IMR-90 (cell line): ENCODE measurements around the gene ANGPTL1. TPM values are rescaled to one million over a fixed set of nuclear protein-coding genes. Genes with fewer than 3 reads are reported as not detected.

Experiments
- ATAC-seq: fragments of 200-7000 bp; cut with Tn5 transposase; 2 replicates; pipeline ENCODE4 v1.9.1; 2020; ENCODE audit warnings: low read depth, mild to moderate bottlenecking, moderate library complexity
- BruUV-seq: library from RNA; stranded (reverse); fragments of 400-500 nt; replicated peaks from 2 replicates; lab custom pipeline; 2021; lab: Mats Ljungman, UMichigan
- CTCF ChIA-PET: fragments of 300-600 bp; formaldehyde crosslinking; extraction: SDS; loops from one replicate; lab custom pipeline; 2021; ENCODE audit warnings: antibody characterized with exemption; lab: Yijun Ruan, JAX
- POLR2A ChIA-PET: fragments of 300-600 bp; sonication (Branson Sonifier 250); formaldehyde crosslinking; loops from one replicate; lab custom pipeline; 2022; ENCODE audit warnings: antibody characterized with exemption; ENCODE audit not compliant: unreplicated experiment; lab: Charles Lee
- DNase-seq: peaks from one replicate; pipeline ENCODE4 v3.0.0; 2013
- H2AFZ ChIP-seq: replicated peaks from 2 replicates; pipeline ENCODE3; 2013; ENCODE audit warnings: low read length, mild to moderate bottlenecking; ENCODE audit not compliant: poor library complexity
- H2AK5ac ChIP-seq: 2 replicates; pipeline ENCODE4 v1.6.1; 2013; ENCODE audit warnings: low read depth, low read length, inconsistent platforms
- H2AK9ac ChIP-seq: replicated peaks from 2 replicates; pipeline ENCODE3; 2013; ENCODE audit warnings: mild to moderate bottlenecking, low read depth, low read length, moderate library complexity; ENCODE audit not compliant: poor library complexity
- H2BK120ac ChIP-seq: 2 replicates; pipeline ENCODE4 v1.6.1; 2013; ENCODE audit warnings: low read depth, low read length, inconsistent platforms
- H2BK15ac ChIP-seq: 3 replicates; pipeline ENCODE4 v1.6.1; 2013; ENCODE audit warnings: low read depth, low read length, inconsistent platforms
- H2BK20ac ChIP-seq: 2 replicates; pipeline ENCODE4 v1.6.1; 2013; ENCODE audit warnings: low read depth, mild to moderate bottlenecking, inconsistent platforms, low read length, moderate library complexity
- H2BK5ac ChIP-seq: 2 replicates; pipeline ENCODE4 v1.6.1; 2013; ENCODE audit warnings: mild to moderate bottlenecking, low read depth, low read length, inconsistent platforms; ENCODE audit not compliant: poor library complexity, severe bottlenecking
- H3K14ac ChIP-seq: replicated peaks from 2 replicates; pipeline ENCODE4 v1.6.1; 2013; ENCODE audit warnings: low read depth, low read length, inconsistent platforms
- H3K18ac ChIP-seq: 2 replicates; pipeline ENCODE4 v1.6.1; 2013; ENCODE audit warnings: low read depth, low read length, control low read depth
- H3K23ac ChIP-seq: 2 replicates; pipeline ENCODE4 v1.6.1; 2013; ENCODE audit warnings: low read depth, low read length, inconsistent platforms
- H3K27ac ChIP-seq: 2 replicates; pipeline ENCODE4 v1.5.1; 2013; ENCODE audit warnings: mild to moderate bottlenecking, control low read depth, low read length; ENCODE audit not compliant: insufficient read depth
- H3K27me3 ChIP-seq: 2 replicates; pipeline ENCODE4 v1.6.1; 2013; ENCODE audit warnings: low read length; ENCODE audit not compliant: control insufficient read depth, insufficient read depth
- H3K36me3 ChIP-seq: 2 replicates; pipeline ENCODE4 v1.6.1; 2013; ENCODE audit warnings: low read length, mixed read lengths; ENCODE audit not compliant: control insufficient read depth, insufficient read depth
- H3K4ac ChIP-seq: 2 replicates; pipeline ENCODE4 v1.6.1; 2013; ENCODE audit warnings: low read depth, low read length, inconsistent platforms
- H3K4me1 ChIP-seq: 2 replicates; pipeline ENCODE4 v1.6.1; 2013; ENCODE audit warnings: low read length, mixed read lengths; ENCODE audit not compliant: control insufficient read depth, insufficient read depth
- H3K4me2 ChIP-seq: 2 replicates; pipeline ENCODE4 v1.6.1; 2013; ENCODE audit warnings: low read depth, mild to moderate bottlenecking, control low read depth, low read length, moderate library complexity
- H3K4me3 ChIP-seq: 2 replicates; pipeline ENCODE4 v1.5.1; 2013; ENCODE audit warnings: low read depth, mild to moderate bottlenecking, control low read depth, low read length, moderate library complexity; ENCODE audit not compliant: insufficient read depth
- H3K56ac ChIP-seq: 2 replicates; pipeline ENCODE4 v1.6.1; 2013; ENCODE audit warnings: low read length, inconsistent platforms; ENCODE audit not compliant: insufficient read depth; ENCODE audit errors: extremely low read depth
- H3K79me1 ChIP-seq, 2 experiments: 2 replicates each; pipeline ENCODE4 v1.6.1; 2013; ENCODE audit warnings: low read length in 2 of 2, inconsistent platforms in 1 of 2, low read depth in 1 of 2
- H3K9ac ChIP-seq: 2 replicates; pipeline ENCODE4 v1.6.1; 2013; ENCODE audit warnings: low read depth, low read length, control low read depth
- H3K9me1 ChIP-seq: 2 replicates; pipeline ENCODE4 v1.6.1; 2013; ENCODE audit warnings: low read length, inconsistent platforms; ENCODE audit not compliant: insufficient read depth
- H3K9me3 ChIP-seq: 2 replicates; pipeline ENCODE4 v1.6.1; 2013; ENCODE audit warnings: low read length; ENCODE audit not compliant: control insufficient read depth, insufficient read depth
- H4K20me1 ChIP-seq: 2 replicates; pipeline ENCODE4 v1.6.1; 2013; ENCODE audit warnings: low read length, inconsistent platforms; ENCODE audit not compliant: insufficient read depth
- H4K5ac ChIP-seq: 2 replicates; pipeline ENCODE4 v1.6.1; 2013; ENCODE audit warnings: mild to moderate bottlenecking, low read depth, low read length, control low read depth
- H4K8ac ChIP-seq, 2 experiments: 2 replicates each; pipeline ENCODE4 v1.6.1; 2013; ENCODE audit warnings: low read depth in 2 of 2, low read length in 2 of 2, control low read depth in 1 of 2, inconsistent platforms in 1 of 2
- H4K91ac ChIP-seq: 2 replicates; pipeline ENCODE4 v1.6.1; 2013; ENCODE audit warnings: low read depth, low read length, inconsistent platforms; ENCODE audit not compliant: insufficient read depth
- BHLHE40 ChIP-seq: fragments of 150-350 bp; IDR thresholded peaks from 2 replicates; pipeline ENCODE4 v1.6.1; 2016; ENCODE audit warnings: mild to moderate bottlenecking, low read depth, low read length
- CEBPB ChIP-seq: IDR thresholded peaks from 2 replicates; pipeline ENCODE4 v1.6.1; 2012; ENCODE audit warnings: low read depth, low read length, improper control_type of control experiment
- CHD1 ChIP-seq: IDR thresholded peaks from 2 replicates; pipeline ENCODE4 v1.6.1; 2012; ENCODE audit warnings: low read depth, low read length, improper control_type of control experiment
- CTCF ChIP-seq: conservative IDR thresholded peaks from 2 replicates; pipeline ENCODE4 v1.5.1; 2012; ENCODE audit warnings: mild to moderate bottlenecking, low read depth, low read length, improper control_type of control experiment
- ELK1 ChIP-seq: fragments of 150-350 bp; IDR thresholded peaks from 2 replicates; pipeline ENCODE4 v1.6.1; 2016; ENCODE audit warnings: low read depth, mild to moderate bottlenecking, low read length, moderate library complexity, borderline replicate concordance
- FOS ChIP-seq: fragments of 150-350 bp; IDR thresholded peaks from 2 replicates; pipeline ENCODE4 v1.6.1; 2016; ENCODE audit warnings: low read depth, low read length
- MAFK ChIP-seq: IDR thresholded peaks from 2 replicates; pipeline ENCODE4 v1.6.1; 2012; ENCODE audit warnings: low read depth, low read length, improper control_type of control experiment
- MAZ ChIP-seq: IDR thresholded peaks from 2 replicates; pipeline ENCODE4 v1.6.1; 2012; ENCODE audit warnings: low read depth, mild to moderate bottlenecking, low read length, improper control_type of control experiment, moderate library complexity, borderline replicate concordance
- MXI1 ChIP-seq: IDR thresholded peaks from 2 replicates; pipeline ENCODE4 v1.6.1; 2012; ENCODE audit warnings: low read depth, mild to moderate bottlenecking, low read length, moderate library complexity, borderline replicate concordance
- NFE2L2 ChIP-seq: fragments of 150-350 bp; IDR thresholded peaks from 2 replicates; pipeline ENCODE4 v1.6.1; 2016; ENCODE audit warnings: low read depth, mild to moderate bottlenecking, low read length
- POLR2A ChIP-seq: IDR thresholded peaks from 2 replicates; pipeline ENCODE4 v1.6.1; 2012; ENCODE audit warnings: mild to moderate bottlenecking, low read depth, low read length
- RAD21 ChIP-seq: IDR thresholded peaks from 2 replicates; pipeline ENCODE4 v1.6.1; 2012; ENCODE audit warnings: low read length, improper control_type of control experiment
- RCOR1 ChIP-seq: IDR thresholded peaks from 2 replicates; pipeline ENCODE4 v1.6.1; 2012; ENCODE audit warnings: mild to moderate bottlenecking, low read length, improper control_type of control experiment; ENCODE audit not compliant: insufficient replicate concordance
- RFX5 ChIP-seq: IDR thresholded peaks from 2 replicates; pipeline ENCODE4 v1.8.0; 2012; ENCODE audit warnings: low read depth, mild to moderate bottlenecking, low read length, moderate library complexity
- SMC3 ChIP-seq: fragments of 150-350 bp; IDR thresholded peaks from 2 replicates; pipeline ENCODE4 v1.6.1; 2016; ENCODE audit warnings: low read depth, mild to moderate bottlenecking, antibody characterized with exemption, low read length, moderate library complexity
- USF2 ChIP-seq: fragments of 150-350 bp; IDR thresholded peaks from 2 replicates; pipeline ENCODE4 v1.6.1; 2017; ENCODE audit warnings: mild to moderate bottlenecking, antibody characterized with exemption, low read length, low read depth
- WGBS, 2 experiments: methylation state at CpG; one replicate each; pipeline versions ENCODE4 v1.1.5 to v1.1.7; 2013; ENCODE audit warnings: missing lambda C conversion rate in 2 of 2; ENCODE audit not compliant: insufficient read length in 1 of 2; ENCODE audit errors: extremely low coverage in 2 of 2; 5-methylcytosine and 5-hydroxymethylcytosine counted together
- dilution Hi-C: fragments of 300-500 bp; cut with HindIII; formaldehyde crosslinking; loops from one replicate; pipeline ENCODE4 v1.14.3; 2018; ENCODE audit warnings: low sequenced_read_pairs; ENCODE audit not compliant: unreplicated experiment
- in situ Hi-C: fragments of 300-500 bp; cut with MboI; formaldehyde crosslinking; loops from 3 replicates; pipeline ENCODE4 v1.14.3; 2019; ENCODE audit warnings: low sequenced_read_pairs, inconsistent platforms, mixed read lengths
- intact Hi-C: fragments of 100-400 bp; cut with micrococcal nuclease; formaldehyde crosslinking; loops from 2 replicates; pipeline ENCODE4 v1.10.0; 2022
- polyA plus RNA-seq, 3 experiments: library from polyadenylated mRNA; depleted of rRNA; stranded (reverse); fragments of >200 nt; gene quantifications; 2 replicates each; pipeline ENCODE4 v1.2.3, GENCODE V29; 2012; ENCODE audit warnings: low replicate concordance in 1 of 3
- total RNA-seq: library from RNA; depleted of rRNA; stranded (reverse); fragments of >200 nt; gene quantifications from 2 replicates; pipeline ENCODE4 v1.2.3, GENCODE V29; 2012

The ANGPTL1 gene
- total and polyA plus RNA-seq, 2 of the 4 experiments (the other 2 are of a cell fraction) = under 0.01 to 0.03 TPM

DNA sequence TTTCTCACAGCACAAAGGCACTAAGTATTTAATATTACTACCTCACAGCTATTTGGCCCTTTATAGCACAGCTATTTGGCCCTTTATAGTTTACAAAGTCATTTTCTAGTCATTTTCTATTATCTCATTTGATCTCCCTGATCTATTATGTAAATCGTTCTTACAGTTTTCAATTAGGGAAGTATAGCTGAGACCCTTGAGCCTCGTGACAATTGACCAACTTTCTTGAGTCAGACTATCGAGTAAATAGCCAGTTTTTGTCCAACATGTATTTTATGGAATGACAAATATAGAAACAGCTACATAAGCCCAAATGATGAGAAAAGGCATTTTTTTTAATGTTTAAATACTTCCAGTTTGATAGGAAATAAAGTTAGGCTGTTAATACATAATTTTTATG is 7.0 kb upstream of the ANGPTL1 start:
- Histone ChIP-seq H3K79me1 (no peaks in the 10 kb centered on the region), H3K9me3 (no peaks in the 10 kb centered on the region), H3K18ac (no peak overlapping the region), H4K5ac (no peak overlapping the region), H2AK9ac (no peak overlapping the region), H3K27me3 (no peaks in the 10 kb centered on the region), H3K4me2 (no peak overlapping the region), H4K8ac (no peak overlapping the region), H2BK15ac (no peak overlapping the region), H2BK120ac (no peak overlapping the region), H3K56ac (no peak overlapping the region), H3K9me1 (no peaks in the 10 kb centered on the region; the same call in 1 of the 2 replicates), H2BK20ac (no peak overlapping the region), H3K14ac (no peak overlapping the region), H3K36me3 (peaks cover 9% of the 10 kb centered on the region), H3K4ac (no peak overlapping the region), H2BK5ac (no peak overlapping the region), H4K91ac (no peak overlapping the region), H3K9ac (no peak overlapping the region), H3K4me3 (no peak overlapping the region), H4K20me1 (no peaks in the 10 kb centered on the region), H2AK5ac (no peak overlapping the region), H3K27ac (no peak overlapping the region), H3K23ac (no peak overlapping the region), H2AFZ (no peak overlapping the region), H3K4me1 (no peaks in the 10 kb centered on the region; the same call in 1 of the 2 replicates)
- in situ Hi-C loops = no loop called here
- POLR2A ChIA-PET = no interaction called here
- no CpG with 5 or more reads among the region's 3 CpGs for WGBS, 2 experiments
- DNase-seq (no peak), ATAC-seq (no peak)
- no TSS peak for BruUV-seq
- dilution Hi-C loops = no loop called here
- CTCF ChIA-PET = no interaction called here
- intact Hi-C loops = no loop called here
- TF ChIP-seq RCOR1 (no peak), CEBPB (no peak), RAD21 (no peak), RFX5 (no peak), CTCF (no peak), NFE2L2 (no peak), BHLHE40 (no peak), MAFK (no peak), POLR2A (no peak), USF2 (no peak), MAZ (no peak), SMC3 (no peak), ELK1 (no peak), MXI1 (no peak), FOS (no peak), CHD1 (no peak)
